KMS-11 (cell line): ENCODE data around the gene IL13.

ENCODE experiments used
- H2AFZ ChIP-seq: fragments of 200-600 bp; sonication (generic); 2 replicates; pipeline ENCODE4 v1.6.1; 2016; ENCODE audit warnings: antibody characterized with exemption, mixed run types, low read depth
- H3K27ac ChIP-seq: fragments of 200-600 bp; sonication (generic); 2 replicates; pipeline ENCODE4 v1.6.1; 2016; ENCODE audit warnings: mild to moderate bottlenecking, mixed run types
- H3K27me3 ChIP-seq: fragments of 200-600 bp; sonication (generic); 2 replicates; pipeline ENCODE4 v1.6.1; 2017; ENCODE audit warnings: mild to moderate bottlenecking, low read depth, mixed run types, moderate library complexity; ENCODE audit not compliant: insufficient read depth
- H3K36me3 ChIP-seq: fragments of 200-600 bp; sonication (generic); 2 replicates; pipeline ENCODE4 v1.6.1; 2017; ENCODE audit warnings: mild to moderate bottlenecking, mixed run types; ENCODE audit not compliant: insufficient read depth
- H3K4me1 ChIP-seq: fragments of 200-600 bp; sonication (generic); 2 replicates; pipeline ENCODE4 v1.6.1; 2016; ENCODE audit warnings: mild to moderate bottlenecking, low read depth, mixed run types; ENCODE audit not compliant: poor library complexity, severe bottlenecking
- H3K4me2 ChIP-seq: fragments of 200-600 bp; sonication (generic); 2 replicates; pipeline ENCODE4 v1.7.0; 2016; ENCODE audit warnings: mild to moderate bottlenecking, mixed run types
- H3K4me3 ChIP-seq: fragments of 200-600 bp; sonication (generic); IDR thresholded peaks from 2 replicates; pipeline ENCODE4 v1.6.1; 2017; ENCODE audit warnings: low read depth, low read length, mixed read lengths; ENCODE audit not compliant: insufficient read depth
- H3K79me2 ChIP-seq: fragments of 200-600 bp; sonication (generic); 2 replicates; pipeline ENCODE4 v1.6.1; 2016; ENCODE audit warnings: low read depth, mixed run types; ENCODE audit not compliant: insufficient read depth
- H3K9ac ChIP-seq: fragments of 200-600 bp; sonication (generic); 2 replicates; pipeline ENCODE4 v1.6.1; 2016; ENCODE audit warnings: mild to moderate bottlenecking, mixed run types
- H4K20me1 ChIP-seq: fragments of 200-600 bp; sonication (generic); 2 replicates; pipeline ENCODE4 v1.6.1; 2016; ENCODE audit warnings: mild to moderate bottlenecking, mixed run types; ENCODE audit not compliant: insufficient read depth
- CTCF ChIP-seq: fragments of 200-600 bp; sonication (generic); conservative IDR thresholded peaks from 2 replicates; pipeline ENCODE4 v1.6.1; 2017; ENCODE audit warnings: low read depth, mild to moderate bottlenecking, antibody characterized with exemption, low read length, moderate library complexity, mixed read lengths

Gene IL13

GRCh38 chr5:132671000-132671399, 13.0 kb downstream of the IL13 start:
- Histone ChIP-seq H3K4me2 (no peak overlapping the region), H3K27me3 (no peaks in the 10 kb centered on the region), H3K4me3 (no peak overlapping the region), H3K27ac (no peak overlapping the region), H3K36me3 (no peaks in the 10 kb centered on the region), H3K79me2 (no peaks in the 10 kb centered on the region), H3K4me1 (no peaks in the 10 kb centered on the region), H4K20me1 (no peaks in the 10 kb centered on the region), H3K9ac (no peak overlapping the region), H2AFZ (no peak overlapping the region)
- no peak for TF ChIP-seq CTCF

GRCh38 chr5:132673488-132673887, 15.5 kb downstream of the IL13 start:
- H3K27ac ChIP-seq, result no peak overlapping the region
- no peak overlapping the region for H2AFZ ChIP-seq

GRCh38 chr5:132673939-132674630, 16.1 kb downstream of the IL13 start, which contains the start of gene IL4:
Gene IL4 (plus strand): TSS chr5:132673989. CDS start chr5:132674051, 62 bp downstream.
- H3K4me1 ChIP-seq, result no peaks in the 10 kb centered on the region
- TF ChIP-seq CTCF, result no peak
- H3K36me3 ChIP-seq, result no peaks in the 10 kb centered on the region
- H4K20me1 ChIP-seq, result no peaks in the 10 kb centered on the region
- no peak within 1 kb of the TSS for H3K9ac ChIP-seq
- H3K27me3 ChIP-seq, result no peaks in the 10 kb centered on the region
- H3K4me3 ChIP-seq, result no peak within 1 kb of the TSS
- H2AFZ ChIP-seq, result no peak within 1 kb of the TSS
- no peak within 1 kb of the TSS for H3K4me2 ChIP-seq
- no peaks in the 10 kb centered on the region for H3K79me2 ChIP-seq
- no peak within 1 kb of the TSS for H3K27ac ChIP-seq

More at GRCh38 chr5:132673488-132673887, 15.5 kb downstream of the IL13 start:
- Histone ChIP-seq H4K20me1 (no peaks in the 10 kb centered on the region), H3K9ac (no peak overlapping the region), H3K4me3 (no peak overlapping the region), H3K79me2 (no peaks in the 10 kb centered on the region), H3K36me3 (no peaks in the 10 kb centered on the region), H3K4me2 (no peak overlapping the region), H3K27me3 (no peaks in the 10 kb centered on the region), H3K4me1 (no peaks in the 10 kb centered on the region)
- no peak for TF ChIP-seq CTCF

- H2AFZ ChIP-seq, result no peak overlapping the region
- no peak for TF ChIP-seq CTCF
- H3K79me2 ChIP-seq, result no peaks in the 10 kb centered on the region
- no peak overlapping the region for H3K9ac ChIP-seq
- no peak overlapping the region for H3K4me3 ChIP-seq
- H3K27ac ChIP-seq, result no peak overlapping the region
- no peaks in the 10 kb centered on the region for H4K20me1 ChIP-seq
- no peak overlapping the region for H3K4me2 ChIP-seq
- H3K36me3 ChIP-seq, result no peaks in the 10 kb centered on the region
- no peaks in the 10 kb centered on the region for H3K27me3 ChIP-seq
- H3K4me1 ChIP-seq, result no peaks in the 10 kb centered on the region
Observed at GRCh38 chr5:132674671-132675506, 16.9 kb downstream of the IL13 start.
